Fibroblast of the aortic adventitia (primary cell): ENCODE results near the gene NCKIPSD. TPM values are rescaled to one million over a fixed set of nuclear protein-coding genes. Genes with fewer than 3 reads are reported as not detected.

Source experiments
- DNase-seq: peaks from one replicate; pipeline ENCODE4 v3.0.0-alpha.2; 2010; ENCODE audit warnings: low read depth
- H3K4me3 ChIP-seq: 2 replicates; pipeline ENCODE4 v1.5.1; 2011; ENCODE audit warnings: low read depth, mild to moderate bottlenecking, control low read depth, low read length, moderate library complexity
- total RNA-seq: library from RNA; depleted of rRNA; stranded (reverse); fragments of >200 nt; gene quantifications from 2 replicates; pipeline ENCODE4 v1.2.3, GENCODE V29; 2012; ENCODE audit warnings: low replicate concordance
- TF ChIP-seq, protein P1 (sequence below): IDR thresholded peaks from 2 replicates; pipeline ENCODE4 v1.5.1; 2011; ENCODE audit warnings: mild to moderate bottlenecking, low read length, control low read depth, inconsistent platforms; ENCODE audit not compliant: insufficient read depth

NCKIPSD gene
- total RNA-seq, 1 donor: 20.0 TPM

GRCh38 chr3:48716982-48717746 is 31.4 kb upstream of the NCKIPSD start, which contains the start of gene IP6K2:
Gene IP6K2, minus strand, starts transcription at chr3:48717221. Its CDS starts 21,930 bp downstream, at chr3:48695291.
- TF ChIP-seq, protein P1, sequence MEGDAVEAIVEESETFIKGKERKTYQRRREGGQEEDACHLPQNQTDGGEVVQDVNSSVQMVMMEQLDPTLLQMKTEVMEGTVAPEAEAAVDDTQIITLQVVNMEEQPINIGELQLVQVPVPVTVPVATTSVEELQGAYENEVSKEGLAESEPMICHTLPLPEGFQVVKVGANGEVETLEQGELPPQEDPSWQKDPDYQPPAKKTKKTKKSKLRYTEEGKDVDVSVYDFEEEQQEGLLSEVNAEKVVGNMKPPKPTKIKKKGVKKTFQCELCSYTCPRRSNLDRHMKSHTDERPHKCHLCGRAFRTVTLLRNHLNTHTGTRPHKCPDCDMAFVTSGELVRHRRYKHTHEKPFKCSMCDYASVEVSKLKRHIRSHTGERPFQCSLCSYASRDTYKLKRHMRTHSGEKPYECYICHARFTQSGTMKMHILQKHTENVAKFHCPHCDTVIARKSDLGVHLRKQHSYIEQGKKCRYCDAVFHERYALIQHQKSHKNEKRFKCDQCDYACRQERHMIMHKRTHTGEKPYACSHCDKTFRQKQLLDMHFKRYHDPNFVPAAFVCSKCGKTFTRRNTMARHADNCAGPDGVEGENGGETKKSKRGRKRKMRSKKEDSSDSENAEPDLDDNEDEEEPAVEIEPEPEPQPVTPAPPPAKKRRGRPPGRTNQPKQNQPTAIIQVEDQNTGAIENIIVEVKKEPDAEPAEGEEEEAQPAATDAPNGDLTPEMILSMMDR: no peak
- peak; percentile 96 for DNase-seq
- peak within 1 kb of the TSS; percentile 96 for H3K4me3 ChIP-seq

- peak overlapping the region; percentile 96 for H3K4me3 ChIP-seq
- TF ChIP-seq, protein P1: no peak
- DNase-seq: no peak
Observed at GRCh38 chr3:48716508-48716981, 30.8 kb upstream of the NCKIPSD start.

DNA sequence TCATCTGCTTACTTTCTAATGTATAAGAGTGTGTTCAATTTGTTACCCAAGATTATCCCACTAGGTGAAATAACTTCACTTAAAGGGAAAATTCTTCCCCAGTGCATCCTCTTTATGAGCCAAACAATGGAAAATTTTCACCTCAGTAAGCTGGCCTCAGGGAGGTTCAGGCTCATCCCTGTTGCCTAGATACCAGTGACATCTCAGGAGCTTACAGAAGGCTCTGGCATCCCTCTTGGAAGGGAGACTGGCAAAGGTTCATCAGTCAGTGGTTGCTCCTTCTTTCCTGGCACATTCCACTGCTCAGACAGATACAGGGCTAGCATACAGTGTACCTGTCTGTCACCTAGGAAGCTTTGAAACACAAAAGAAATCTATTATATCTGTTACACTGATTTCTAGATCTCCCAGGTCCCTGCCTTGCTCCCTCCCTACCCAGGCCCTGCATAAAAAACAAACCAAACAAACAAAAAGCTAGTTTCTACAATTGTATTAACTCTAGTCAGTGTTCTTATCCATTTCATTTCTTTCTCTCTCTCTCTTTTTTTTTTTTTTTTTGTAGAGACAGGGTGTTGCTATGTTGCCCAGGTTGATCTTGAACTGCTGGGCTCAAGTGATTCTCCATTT is 29.6 kb upstream of the NCKIPSD start:
- peak; percentile 32 for DNase-seq
- peak overlapping the region; percentile 96 for H3K4me3 ChIP-seq
- TF ChIP-seq, protein P1: no peak

DNA sequence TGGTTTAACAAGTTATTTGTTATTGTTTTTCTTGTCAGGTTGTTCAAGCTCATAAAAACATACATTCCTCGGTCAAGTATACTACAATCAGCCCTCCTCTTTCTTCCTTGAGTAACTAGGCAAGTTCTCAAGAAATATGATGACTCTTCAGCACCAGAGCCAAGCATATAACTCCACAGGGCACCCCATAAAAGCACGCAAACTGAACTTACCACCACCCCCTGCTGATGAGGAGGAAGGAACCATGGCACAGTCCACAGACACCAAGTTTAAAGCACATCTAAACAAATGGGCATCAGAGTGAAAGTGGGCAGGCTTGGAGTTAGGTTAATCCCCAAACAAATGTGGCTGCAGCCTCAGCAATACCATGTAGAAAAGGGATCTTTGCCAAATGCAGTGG is 26.0 kb upstream of the NCKIPSD start:
- TF ChIP-seq, protein P1: no peak
- no peak for DNase-seq
- no peak overlapping the region for H3K4me3 ChIP-seq

- TF ChIP-seq, protein P1: no peak
- H3K4me3 ChIP-seq: no peak overlapping the region
- no peak for DNase-seq
Observed at GRCh38 chr3:48709051-48709461, 23.3 kb upstream of the NCKIPSD start.

GRCh38 chr3:48708481-48708889 is 22.8 kb upstream of the NCKIPSD start:
- TF ChIP-seq, protein P1: no peak
- peak; percentile 47 for DNase-seq
- no peak overlapping the region for H3K4me3 ChIP-seq
